ENCODE data around the gene SEMA4D.

SEMA4D gene

DNA sequence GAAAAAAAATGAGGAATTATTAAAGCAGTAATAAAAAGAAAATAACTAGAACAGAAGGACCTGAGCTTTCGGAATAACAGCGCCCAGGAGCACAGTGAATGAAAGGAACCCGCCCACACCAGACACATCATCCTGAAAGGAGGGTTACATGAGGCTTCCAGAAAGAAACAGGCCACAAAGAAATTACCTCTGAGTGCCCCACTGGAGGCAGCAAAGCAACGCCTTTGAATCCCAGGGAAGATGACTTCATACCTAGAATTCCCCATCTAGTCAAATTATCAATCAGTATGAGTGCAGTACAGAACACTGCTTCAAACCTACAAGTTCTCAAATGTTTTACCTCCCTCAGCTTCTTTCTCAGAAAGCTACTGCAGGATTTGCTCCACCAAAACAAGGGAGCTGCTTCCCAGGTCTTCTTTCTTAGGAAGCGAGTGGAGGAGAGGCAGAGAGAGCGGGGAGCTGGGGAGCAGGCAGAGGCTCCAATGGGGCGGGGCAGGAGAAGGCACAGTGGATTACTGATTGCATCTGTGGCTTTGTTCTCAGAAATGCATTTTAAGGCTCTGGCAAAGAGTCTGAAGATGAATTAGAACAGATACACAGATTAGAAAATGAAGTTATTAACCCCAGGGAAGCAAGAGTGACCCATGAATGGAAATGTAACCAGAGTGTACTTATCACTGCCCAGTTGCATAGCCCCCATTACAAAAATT is 87.1 kb downstream of the SEMA4D start:
- peak in 1 of 5 donors; percentile 80 for DNase-seq

DNA sequence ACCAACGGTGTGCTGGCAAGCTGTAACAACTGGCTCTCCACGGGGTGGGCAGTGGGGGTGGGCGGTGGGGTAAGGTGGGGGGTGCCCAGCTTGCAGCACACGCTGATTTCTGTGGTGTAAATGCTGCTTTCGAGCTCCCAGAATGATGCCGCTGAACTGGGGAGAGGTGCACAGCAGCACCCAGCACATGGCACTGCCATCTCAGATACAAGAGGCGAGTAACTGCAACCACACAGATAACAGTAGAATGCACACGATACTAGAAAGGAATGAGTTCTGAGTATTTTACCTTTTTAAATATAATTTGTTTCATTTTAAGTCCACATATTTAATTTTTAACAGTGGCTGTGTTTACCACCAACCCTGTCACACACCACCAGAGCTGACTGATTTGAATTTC is 87.9 kb downstream of the SEMA4D start:
- DNase-seq = peak in 1 of 5 donors; percentile 36

DNA sequence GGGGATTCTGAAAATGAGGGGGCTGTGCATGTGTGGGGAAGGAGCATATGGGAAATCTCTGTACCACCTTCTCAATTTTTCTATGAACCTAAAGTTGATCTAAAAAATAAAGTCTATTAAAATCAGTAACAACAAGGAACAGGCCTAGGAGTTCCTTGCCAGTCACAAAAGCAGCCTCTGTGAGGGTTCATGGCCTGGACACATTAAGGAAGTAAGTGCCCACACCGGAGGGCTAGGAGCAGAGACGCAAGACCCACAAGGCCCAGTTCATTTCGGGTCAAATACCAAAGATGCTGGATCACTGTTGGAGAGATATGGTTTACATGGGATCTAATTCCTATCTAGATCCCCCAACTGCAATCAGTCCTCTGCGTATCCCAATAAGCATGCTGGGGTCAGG is 88.4 kb downstream of the SEMA4D start:
- no peak for DNase-seq

DNA sequence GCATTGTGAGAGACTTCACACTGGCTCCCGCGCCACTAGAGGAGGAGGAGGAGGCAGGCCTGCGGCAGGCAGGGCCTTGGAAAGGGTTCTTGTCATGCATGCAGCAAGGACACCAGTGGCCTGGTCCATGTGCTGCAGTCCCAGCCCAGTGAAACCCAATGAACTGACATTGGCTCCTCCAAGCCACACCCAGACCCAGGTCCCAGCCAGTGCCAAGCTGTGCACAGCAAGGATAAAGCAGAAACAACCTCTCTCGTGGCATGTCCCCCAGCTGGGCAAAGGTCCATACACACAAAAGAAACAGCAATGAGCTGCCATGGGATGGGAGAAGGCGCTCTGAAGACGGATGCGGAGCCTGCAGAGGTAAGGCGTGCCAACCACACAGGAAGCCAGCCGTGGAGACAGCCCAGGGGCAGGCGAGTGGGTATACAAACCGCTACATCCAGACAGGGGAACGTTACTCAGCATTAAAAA is 89.2 kb downstream of the SEMA4D start:
- peak; percentile 40 to 89 (median 61) for DNase-seq

DNA sequence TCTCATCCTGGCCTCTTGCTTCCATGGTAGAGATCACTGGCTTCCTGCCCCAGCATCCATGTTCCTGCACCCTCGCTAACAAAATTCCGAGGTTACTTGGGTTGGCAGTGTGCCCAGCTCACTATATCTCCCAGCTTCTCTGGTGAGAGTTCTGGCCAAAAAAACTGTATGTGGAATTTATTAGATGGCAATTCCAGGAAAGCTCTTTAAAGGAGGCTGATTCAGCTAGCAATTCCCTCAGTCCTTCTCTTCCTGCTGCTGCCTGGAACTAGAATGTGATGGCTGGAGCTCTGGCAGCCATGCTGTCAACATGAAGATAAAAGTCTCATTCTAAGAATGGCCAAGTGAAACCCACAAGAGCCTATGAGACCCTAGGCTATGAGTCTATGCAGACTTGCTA is 90.8 kb downstream of the SEMA4D start:
- DNase-seq = no peak

DNA sequence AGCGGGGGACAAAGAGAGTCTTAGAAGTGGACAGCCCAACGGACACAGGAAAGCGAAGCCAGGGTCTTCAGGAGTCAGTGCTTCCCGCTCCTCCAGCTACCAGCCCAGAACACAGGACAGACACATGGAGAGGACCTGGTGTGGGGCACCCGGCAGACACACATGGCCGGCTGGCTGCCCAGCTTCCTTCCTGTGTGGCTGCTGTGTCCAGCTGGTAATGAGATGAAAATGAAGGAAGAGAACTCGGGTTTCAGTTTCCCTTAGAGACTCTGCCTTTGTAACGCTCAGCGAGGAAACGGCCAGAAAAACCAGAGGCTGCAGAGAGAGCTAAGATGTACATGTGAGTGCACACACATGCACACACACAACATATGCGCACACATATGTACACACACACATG is 92.1 kb downstream of the SEMA4D start:
- no peak for DNase-seq

DNA sequence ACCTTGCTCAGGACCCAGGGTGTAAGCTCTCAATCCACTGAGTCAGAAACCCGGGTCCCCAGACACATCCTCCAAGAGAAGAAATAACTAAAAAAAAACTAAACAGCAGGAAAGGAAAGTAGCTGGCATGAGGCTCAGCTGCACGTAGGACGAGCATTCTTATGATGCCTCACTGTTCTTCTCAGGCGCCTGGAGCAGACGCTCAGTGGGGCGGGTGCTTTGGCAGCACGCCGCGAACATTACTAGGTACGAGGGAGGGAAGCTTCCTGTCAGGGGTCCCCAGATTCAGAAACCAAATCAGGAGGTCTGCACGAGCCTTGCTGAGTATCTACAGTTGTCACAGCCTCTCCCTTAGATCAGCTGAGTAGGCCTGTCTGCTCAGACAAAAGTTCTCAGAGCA is 93.8 kb downstream of the SEMA4D start:
- DNase-seq = no peak

DNA sequence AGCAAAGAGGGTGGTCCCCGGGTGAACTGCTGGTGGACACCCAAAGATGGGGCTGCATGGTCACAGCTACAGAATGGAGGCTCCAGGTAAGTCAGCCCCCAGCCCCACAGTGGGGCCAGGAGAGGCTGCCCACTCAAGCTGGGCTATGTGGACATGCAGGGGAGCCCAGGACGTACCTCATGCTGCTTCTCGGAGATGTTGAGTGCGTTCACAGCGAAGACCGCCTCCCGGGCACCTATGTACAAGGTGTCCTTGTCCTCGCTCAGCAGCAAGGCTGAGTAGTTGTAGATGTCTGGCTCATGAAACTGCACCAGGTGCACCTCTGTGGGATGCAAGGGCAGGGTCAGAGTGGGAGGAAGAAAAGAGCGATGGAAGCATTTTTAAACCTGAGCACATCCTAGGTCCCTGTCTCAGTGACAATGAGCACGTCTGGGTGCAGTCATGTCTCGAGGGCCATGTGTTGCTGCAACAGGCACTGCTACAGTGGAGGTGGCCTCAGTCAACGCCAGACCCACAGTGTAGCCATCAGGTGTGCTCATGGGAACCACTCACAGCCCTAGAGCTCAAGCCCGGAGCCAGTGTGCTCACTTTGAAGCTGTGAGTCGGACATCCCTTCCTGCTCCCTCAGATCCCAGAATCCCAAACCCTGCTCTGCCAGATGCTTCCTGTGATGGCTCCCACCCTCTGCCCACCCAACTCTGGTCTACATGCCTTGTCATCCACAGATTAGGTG is 95.1 kb downstream of the SEMA4D start:
- no peak for DNase-seq

DNA sequence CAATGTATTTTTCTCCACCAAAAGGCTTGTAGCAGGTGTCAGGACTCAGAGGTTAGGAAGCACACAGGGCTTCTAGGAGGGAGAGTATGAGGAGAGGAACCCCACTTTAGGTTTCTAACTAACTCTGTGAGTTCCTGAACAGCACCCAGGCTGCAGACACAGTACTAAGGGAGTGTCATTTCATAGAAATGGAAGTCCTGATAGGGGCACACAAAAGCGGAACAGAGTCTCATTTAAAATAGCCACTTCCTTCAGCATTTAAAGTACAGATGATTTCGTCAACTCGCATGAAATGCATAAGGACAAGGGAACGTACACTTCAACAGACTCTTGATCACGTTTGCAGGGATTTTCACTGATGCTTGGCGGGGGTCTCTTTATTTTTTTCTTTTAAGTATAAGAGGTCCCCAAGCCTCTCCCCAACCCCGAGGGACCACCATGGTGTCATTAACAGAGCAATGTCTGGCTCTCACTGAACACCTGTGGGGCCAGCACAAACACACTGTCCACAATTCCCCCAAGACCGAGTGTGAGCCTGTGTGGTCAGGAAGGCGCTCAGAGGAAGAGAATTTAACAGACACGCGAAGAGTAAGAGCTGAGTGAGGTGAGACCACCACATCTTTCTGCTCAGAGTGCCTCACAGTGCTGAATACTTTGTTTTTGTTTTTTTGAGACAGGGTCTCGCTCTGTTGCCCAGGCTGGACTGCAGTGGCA is 97.4 kb downstream of the SEMA4D start:
- no peak for DNase-seq

DNA sequence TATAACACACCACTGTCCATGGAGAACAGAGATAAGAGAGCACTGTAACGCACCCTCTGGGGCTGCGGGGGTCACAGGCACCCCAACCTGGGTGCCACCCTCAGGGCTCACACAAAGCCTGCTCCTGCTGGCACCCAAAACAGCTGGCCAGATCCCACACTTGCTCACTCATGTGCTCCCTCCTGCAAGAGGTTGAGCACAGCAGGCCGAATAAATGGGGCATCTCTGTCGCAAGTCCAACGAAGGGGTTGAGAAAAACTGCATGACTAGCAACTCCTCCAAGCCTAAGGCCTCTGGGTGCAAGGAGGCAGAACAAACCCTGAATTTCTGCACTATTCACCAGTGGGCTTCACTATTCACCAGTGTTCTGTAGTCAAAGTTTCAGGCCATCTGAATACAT is 99.3 kb downstream of the SEMA4D start:
- DNase-seq = no peak

DNA sequence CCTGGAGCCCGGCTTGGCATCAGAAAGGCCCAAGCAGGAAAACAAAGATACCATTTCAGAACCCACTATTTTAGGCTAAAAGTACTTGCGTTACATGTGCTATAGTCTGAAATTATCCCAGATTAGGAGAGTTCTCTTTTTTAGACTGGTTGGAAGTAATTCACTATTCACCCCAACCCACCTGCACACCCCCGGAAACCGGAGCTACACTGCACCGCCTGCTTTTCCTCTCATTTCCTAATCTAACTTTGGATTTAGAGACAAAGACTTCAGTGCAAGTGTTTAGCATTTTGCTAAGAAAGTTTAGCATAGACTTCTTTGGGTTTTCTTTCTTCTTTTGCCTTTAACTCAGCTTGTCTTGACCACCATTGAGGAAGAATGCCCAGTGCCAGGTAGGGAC is 100.4 kb downstream of the SEMA4D start:
- DNase-seq = no peak

DNA sequence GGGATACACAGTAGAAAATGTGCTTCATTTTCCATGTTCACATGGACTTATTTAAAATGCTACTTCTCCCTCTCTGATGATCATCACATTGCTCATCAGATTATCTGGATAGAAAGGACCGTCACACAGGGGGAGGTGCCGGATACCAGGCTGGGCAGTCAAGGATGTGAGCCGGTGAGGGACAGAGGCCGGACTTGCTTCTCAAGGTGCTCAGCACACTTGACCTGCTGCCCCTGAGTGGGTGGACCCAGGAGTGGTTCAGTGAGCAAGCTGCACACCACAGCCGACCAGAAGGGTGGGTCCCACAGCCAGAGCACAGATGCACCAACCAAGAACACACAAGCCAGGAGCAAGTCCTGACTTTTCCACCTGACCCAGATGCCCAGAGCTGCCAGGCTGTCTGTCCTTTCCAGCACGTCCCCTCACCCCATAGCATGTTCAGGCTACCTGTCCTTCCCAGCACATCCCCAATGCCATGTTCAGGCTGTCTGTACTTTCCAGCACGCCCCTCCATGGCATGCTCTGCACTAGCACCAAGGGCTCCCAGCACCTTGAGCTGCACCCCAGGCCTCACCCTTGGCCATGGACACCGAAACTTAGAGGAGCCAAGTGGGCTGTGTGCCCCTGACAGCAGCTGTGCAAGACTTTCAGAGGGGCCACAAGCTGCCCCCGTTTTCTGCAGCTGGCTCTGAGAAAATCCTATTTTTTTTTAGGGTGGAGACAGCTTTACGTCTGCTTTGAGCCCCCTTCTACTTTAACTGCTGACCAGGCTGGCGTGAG is 101.8 kb downstream of the SEMA4D start:
- DNase-seq = no peak

DNA sequence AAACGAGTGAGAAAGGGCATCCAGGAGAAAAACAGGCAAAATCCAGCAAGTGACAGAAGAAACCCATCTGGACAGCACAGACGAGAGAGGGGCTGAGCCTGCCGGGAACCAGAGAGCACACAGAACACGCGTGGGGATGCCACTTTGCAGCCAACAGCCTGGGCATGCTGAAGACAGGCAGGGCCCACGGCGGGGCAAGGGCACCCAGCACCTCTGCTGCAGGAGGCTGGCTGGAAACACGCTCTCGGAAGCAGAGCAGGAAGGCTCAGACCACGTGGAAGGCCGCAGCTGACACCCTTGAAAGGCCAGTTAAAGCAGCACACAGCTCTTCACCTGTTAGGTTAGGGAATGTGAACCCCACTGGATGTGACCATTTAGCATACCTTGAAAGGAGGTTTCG is 103.5 kb downstream of the SEMA4D start:
- DNase-seq = no peak

DNA sequence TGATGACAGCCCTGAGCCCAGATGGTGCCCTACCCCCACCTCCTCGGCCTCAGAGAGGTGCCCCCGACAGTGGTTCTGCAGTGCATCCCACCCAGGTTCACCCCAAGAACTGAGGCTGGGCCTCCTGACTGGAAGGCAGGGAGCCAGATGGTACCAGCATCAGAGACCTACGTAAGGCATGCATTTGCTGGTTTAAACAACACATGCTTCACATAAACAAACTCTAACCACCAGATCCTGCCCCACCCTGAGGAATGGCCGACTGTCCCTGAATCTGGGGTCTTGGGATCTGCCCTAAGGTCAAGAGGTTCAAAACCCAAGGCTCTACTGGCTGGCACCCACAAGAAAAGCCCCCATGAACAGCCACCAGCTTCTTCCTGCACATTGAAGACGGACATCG is 106.3 kb downstream of the SEMA4D start:
- no peak for DNase-seq

DNA sequence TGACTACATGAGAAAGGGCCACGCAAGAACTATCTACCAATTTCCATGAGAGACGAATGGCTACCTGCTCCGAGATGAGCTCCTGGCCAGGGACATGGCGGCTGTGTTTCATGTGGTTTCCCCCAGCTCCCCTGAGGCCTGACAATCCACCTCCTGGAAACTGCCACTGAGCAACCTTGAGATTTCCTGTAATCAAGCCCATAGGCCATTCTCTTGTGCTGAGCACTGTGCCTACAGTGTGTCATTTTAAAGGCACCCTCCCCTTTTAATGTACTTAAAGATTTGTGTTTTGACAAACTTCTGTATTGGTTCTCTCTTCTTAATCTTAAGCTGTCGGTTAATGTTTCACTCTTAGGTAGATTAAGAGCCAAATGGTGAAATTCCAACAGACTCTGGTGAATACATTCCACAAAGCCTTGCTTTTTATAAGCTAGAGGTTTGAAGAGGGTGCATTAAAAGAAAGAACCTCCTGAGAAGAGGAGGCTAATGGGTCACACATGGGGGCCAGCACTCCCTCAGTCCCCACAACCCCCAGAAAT is 107.3 kb downstream of the SEMA4D start:
- DNase-seq = no peak

DNA sequence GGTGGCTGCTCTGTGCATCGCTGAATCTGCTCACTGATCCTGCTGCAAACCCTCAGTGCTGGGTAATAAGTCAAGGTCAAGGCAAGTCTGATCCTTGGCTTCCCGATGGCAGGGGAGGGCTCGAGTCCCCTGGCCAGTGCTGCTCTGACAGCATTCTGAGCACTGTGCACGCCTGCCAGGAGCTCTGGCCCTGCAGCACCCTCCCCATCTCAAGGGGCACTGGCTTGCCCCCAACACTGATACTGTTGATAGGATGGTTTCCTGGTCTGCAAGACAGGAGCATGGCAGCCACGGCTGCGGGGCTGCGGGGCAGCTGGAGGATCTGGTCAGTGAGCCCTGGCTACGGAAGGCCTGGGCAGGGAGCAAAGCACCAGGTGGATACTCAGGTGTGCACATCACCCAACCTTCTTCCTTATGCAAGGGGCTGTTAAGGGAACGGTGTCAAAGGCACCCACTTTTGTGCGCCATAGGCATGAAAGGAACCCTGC is 107.8 kb downstream of the SEMA4D start:
- no peak for DNase-seq

DNA sequence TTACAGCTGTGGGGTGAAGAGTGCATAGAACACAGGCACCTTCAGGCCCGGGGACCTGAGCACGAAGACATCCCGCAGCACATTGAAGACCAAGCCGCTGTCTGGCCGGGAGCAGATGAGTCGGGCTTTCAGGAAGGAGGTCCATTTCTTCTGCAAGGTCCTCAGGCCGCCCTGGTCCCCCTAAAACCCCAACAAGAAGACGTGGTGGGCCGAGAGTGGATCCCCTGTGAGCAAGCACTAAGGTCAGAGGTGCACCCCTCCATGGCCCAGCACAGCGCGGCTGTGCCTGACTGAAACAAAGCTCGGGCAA is 109.1 kb downstream of the SEMA4D start:
- DNase-seq = no peak

DNA sequence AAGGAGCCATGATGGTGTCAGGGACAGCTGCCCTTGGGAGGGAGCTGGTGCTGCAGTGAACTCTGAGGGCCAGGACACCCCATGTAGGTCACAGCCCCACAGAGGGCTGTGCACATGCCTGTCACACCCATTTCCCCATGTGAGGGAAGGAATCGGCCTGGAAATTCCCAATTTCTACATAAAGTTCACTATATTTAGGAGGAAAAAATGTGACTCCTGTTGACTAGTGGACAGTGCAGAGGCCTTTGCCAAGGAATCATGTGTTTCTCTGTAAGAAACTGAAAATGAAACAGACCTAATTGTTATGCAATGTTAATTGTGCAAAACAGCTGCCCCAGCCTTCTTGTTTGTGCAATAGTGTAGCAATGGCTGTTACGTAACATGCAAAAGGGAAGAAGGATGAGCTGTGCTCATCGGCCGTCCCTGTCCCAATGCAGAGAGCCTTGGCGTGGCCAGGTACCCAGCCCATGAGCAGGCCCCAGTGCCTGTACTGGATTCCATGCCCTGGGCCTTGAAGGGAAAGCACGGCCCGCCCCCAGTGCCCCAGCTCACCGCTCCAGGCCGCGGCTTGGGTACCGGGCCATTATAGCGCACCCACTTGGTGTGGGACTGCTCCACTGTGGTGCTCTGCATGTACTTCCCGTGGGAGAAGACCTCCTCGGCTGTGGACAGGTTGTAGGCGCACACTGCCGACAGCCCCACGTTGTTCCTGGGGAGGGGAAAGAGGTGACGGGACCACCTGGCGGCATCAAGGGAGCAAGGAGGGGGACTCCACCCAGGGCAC is 109.6 kb downstream of the SEMA4D start:
- no peak for DNase-seq

DNA sequence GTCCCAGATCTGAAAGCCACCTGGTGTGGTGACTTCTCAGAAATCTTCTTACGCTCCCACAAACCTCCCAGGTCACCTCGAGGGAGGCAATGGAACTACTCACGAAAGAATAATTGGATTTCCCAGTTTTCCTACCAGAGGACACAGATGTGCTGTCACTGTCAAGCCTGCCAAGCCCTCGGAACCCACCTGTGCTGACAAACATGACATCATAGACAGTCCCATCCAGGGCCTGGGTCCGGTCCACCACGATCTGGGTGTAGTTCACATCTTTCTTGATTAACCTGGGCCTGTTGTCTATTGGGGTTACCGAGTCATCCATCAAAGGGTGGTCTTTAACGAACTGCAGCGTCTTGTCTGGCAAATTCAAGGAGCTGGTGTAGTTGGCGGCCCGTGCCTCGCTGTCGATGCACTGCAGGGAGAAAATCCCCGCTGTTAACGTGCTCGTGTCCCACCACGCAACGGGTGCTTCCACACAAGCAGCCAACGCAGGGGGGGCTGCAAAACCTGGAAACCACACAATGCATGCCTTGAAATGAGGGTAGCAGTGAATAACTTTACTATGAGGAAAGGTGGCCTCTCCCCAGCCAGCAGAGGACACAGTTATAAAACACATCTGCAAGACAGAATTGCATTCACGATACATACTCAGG is 110.6 kb downstream of the SEMA4D start:
- no peak for DNase-seq

DNA sequence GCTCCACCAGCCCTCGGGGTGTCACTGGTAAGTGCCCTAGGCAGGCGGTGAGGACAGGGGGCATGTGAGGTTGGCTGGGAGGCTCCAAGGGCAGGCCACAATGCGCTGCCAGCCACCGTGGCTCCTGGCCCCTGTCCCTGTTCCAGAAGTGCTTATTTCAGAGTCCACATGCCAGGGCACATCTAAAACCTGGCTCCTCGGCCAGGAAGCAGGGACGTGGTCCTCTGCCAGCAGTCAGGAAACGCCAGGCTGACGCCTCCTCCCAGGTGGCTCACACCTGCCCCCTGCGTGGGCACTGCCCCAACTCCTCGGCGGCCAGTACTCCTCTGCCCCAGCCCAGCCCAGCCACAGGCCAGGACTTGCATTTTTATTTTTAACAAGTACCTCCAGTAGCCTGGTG is 111.1 kb downstream of the SEMA4D start:
- DNase-seq = no peak

DNA sequence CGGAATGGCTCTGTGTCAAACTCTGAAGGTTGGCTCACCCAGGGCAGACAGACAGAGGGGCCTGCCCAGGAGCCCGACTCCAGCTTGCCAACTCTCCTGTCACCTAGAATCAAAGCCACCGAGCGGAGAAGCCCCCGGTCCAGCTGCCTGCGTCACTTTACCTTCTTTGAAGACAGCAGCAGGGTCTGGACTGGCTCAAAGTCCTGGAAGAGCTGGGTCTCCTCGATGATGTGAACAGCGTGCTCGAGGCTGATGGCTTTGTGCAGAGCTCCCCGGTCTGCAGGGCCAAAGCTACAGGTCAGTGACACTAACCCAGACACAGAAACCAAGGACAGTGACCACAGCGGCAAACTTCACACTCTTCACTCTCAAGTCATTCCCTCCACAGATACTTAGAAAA is 111.7 kb downstream of the SEMA4D start:
- DNase-seq = no peak
